Ishikawa (cell line): ENCODE measurements around the gene PCNX3.
A peak's percentile ranks its signal among the peaks of the same experiment; 100 is the strongest.

Experiments used
- CEBPB ChIP-seq: IDR thresholded peaks from 2 replicates; pipeline ENCODE4 v1.6.1; 2012
- CREB1 ChIP-seq: IDR thresholded peaks from 2 replicates; pipeline ENCODE4 v1.6.1; 2012; ENCODE audit warnings: low read depth
- EGR1 ChIP-seq: IDR thresholded peaks from 2 replicates; pipeline ENCODE4 v1.6.1; 2012
- EP300 ChIP-seq: IDR thresholded peaks from 2 replicates; pipeline ENCODE4 v1.6.1; 2012; ENCODE audit warnings: borderline replicate concordance
- FOXM1 ChIP-seq: IDR thresholded peaks from 2 replicates; pipeline ENCODE4 v1.6.1; 2012; ENCODE audit warnings: low read depth, borderline replicate concordance
- NFIC ChIP-seq: IDR thresholded peaks from 2 replicates; pipeline ENCODE4 v1.6.1; 2012
- RAD21 ChIP-seq: IDR thresholded peaks from 2 replicates; pipeline ENCODE4 v1.6.1; 2012; ENCODE audit warnings: low read depth
- TAF1 ChIP-seq: IDR thresholded peaks from 2 replicates; pipeline ENCODE4 v1.6.1; 2012; ENCODE audit warnings: low read depth, mild to moderate bottlenecking
- TCF12 ChIP-seq: IDR thresholded peaks from 2 replicates; pipeline ENCODE4 v1.6.1; 2012; ENCODE audit warnings: low read depth
- TEAD4 ChIP-seq: IDR thresholded peaks from 2 replicates; pipeline ENCODE4 v1.6.1; 2012
- YY1 ChIP-seq: IDR thresholded peaks from 2 replicates; pipeline ENCODE4 v1.6.1; 2012; ENCODE audit warnings: low read depth
- ZBTB7A ChIP-seq: IDR thresholded peaks from 2 replicates; pipeline ENCODE4 v1.6.1; 2012; ENCODE audit warnings: low read depth
- TF ChIP-seq, protein P1 (sequence below): IDR thresholded peaks from 2 replicates; pipeline ENCODE4 v1.6.1; 2012; ENCODE audit warnings: low read depth, mild to moderate bottlenecking
- TF ChIP-seq, protein P2 (sequence below): IDR thresholded peaks from 2 replicates; pipeline ENCODE4 v1.6.1; 2012
- TF ChIP-seq, protein P3 (sequence below): IDR thresholded peaks from 2 replicates; pipeline ENCODE4 v1.6.1; 2012

PCNX3 gene

DNA sequence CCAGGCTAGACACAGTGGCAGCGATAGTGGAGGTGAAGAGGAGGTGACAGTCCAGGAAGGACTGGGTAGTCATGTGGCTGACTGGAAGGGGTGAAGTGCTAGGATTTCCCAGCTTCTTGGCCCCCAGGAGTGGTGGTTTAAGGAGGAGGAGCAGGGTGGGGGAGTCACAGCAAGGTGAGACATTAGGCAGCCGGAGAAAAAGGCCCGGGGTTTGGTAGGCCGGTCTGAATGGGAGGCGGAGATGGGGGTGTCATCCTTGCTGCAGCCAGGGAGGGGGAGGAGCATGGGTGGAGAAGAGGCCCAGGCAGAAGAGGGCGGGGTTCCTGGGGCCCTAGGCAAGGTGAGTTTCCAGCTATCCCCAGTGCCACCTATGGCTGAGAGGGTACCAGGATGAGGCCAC lies 28.4 kb downstream of the PCNX3 start:
- TF ChIP-seq CEBPB: no peak
- TF ChIP-seq YY1: no peak
- TF ChIP-seq, protein P1, sequence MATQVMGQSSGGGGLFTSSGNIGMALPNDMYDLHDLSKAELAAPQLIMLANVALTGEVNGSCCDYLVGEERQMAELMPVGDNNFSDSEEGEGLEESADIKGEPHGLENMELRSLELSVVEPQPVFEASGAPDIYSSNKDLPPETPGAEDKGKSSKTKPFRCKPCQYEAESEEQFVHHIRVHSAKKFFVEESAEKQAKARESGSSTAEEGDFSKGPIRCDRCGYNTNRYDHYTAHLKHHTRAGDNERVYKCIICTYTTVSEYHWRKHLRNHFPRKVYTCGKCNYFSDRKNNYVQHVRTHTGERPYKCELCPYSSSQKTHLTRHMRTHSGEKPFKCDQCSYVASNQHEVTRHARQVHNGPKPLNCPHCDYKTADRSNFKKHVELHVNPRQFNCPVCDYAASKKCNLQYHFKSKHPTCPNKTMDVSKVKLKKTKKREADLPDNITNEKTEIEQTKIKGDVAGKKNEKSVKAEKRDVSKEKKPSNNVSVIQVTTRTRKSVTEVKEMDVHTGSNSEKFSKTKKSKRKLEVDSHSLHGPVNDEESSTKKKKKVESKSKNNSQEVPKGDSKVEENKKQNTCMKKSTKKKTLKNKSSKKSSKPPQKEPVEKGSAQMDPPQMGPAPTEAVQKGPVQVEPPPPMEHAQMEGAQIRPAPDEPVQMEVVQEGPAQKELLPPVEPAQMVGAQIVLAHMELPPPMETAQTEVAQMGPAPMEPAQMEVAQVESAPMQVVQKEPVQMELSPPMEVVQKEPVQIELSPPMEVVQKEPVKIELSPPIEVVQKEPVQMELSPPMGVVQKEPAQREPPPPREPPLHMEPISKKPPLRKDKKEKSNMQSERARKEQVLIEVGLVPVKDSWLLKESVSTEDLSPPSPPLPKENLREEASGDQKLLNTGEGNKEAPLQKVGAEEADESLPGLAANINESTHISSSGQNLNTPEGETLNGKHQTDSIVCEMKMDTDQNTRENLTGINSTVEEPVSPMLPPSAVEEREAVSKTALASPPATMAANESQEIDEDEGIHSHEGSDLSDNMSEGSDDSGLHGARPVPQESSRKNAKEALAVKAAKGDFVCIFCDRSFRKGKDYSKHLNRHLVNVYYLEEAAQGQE: no peak
- TF ChIP-seq, protein P2, sequence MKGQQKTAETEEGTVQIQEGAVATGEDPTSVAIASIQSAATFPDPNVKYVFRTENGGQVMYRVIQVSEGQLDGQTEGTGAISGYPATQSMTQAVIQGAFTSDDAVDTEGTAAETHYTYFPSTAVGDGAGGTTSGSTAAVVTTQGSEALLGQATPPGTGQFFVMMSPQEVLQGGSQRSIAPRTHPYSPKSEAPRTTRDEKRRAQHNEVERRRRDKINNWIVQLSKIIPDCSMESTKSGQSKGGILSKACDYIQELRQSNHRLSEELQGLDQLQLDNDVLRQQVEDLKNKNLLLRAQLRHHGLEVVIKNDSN: no peak
- no peak for TF ChIP-seq NFIC
- no peak for TF ChIP-seq CREB1
- TF ChIP-seq TAF1: no peak
- no peak for TF ChIP-seq FOXM1
- TF ChIP-seq TEAD4: no peak
- TF ChIP-seq TCF12: no peak
- no peak for TF ChIP-seq EP300
- TF ChIP-seq RAD21: no peak
- TF ChIP-seq EGR1: no peak
- TF ChIP-seq ZBTB7A: no peak
- TF ChIP-seq, protein P3, sequence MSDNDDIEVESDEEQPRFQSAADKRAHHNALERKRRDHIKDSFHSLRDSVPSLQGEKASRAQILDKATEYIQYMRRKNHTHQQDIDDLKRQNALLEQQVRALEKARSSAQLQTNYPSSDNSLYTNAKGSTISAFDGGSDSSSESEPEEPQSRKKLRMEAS: no peak

DNA sequence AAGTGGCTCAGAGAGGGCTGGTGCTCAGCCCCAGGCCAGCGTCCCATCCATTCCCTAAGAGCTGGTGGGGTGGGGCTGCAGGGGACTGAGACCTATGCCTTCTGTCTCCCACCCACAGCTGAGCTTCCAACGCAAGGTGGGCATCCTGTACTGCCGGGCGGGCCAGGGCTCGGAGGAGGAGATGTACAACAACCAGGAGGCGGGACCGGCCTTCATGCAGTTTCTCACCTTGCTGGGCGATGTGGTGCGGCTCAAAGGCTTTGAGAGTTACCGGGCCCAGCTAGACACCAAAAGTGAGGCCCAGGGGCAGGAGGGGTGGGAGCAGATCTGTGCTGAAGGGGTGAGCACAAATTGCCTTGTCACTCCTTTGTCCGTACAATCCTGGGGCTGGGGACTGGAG lies 29.3 kb downstream of the PCNX3 start:
- TF ChIP-seq TAF1 (no peak), FOXM1 (no peak), TCF12 (no peak), NFIC (no peak), TEAD4 (no peak), RAD21 (no peak), EGR1 (no peak), CEBPB (no peak), CREB1 (no peak), YY1 (no peak)
- TF ChIP-seq, protein P3: no peak
- TF ChIP-seq, protein P1: no peak

DNA sequence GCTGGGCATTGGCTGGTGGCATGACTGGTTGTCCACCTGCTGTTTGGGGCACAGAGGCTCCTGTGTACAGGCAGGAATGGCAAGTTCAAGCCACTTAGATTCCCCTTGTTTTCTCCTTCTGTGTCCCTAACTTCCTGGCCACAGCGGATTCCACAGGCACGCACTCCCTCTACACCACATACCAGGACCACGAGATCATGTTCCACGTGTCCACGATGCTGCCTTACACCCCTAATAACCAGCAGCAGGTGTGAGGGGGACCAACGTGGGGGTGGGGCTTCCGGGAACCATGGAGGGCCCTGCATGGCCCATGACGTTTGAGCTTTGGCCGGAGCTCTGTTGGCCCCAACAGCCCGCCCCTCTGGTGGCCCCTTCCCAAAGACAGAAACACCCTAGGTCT lies 30.1 kb downstream of the PCNX3 start:
- TF ChIP-seq TEAD4: peak; percentile 54
- TF ChIP-seq, protein P2: no peak
- TF ChIP-seq TCF12: no peak

DNA sequence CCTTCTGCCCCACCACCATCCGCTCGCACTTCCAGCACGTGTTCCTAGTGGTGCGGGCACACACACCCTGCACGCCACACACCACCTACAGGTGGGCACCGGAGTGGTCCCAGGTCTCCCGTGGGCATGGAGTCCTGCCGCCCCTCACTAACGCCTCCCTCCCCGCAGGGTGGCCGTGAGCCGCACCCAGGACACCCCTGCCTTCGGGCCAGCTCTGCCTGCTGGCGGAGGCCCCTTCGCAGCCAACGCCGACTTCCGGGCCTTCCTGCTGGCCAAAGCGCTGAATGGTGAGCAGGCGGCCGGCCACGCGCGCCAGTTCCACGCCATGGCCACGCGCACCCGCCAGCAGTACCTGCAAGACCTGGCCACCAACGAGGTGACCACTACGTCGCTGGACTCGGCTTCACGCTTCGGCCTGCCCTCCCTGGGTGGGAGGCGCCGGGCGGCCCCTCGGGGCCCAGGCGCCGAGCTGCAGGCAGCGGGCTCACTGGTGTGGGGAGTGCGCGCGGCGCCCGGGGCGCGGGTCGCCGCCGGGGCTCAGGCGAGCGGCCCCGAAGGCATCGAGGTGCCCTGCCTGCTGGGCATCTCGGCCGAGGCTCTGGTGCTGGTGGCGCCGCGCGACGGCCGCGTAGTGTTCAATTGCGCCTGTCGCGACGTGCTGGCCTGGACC lies 30.8 kb downstream of the PCNX3 start:
- TF ChIP-seq EGR1 (no peak), RAD21 (no peak), CREB1 (no peak), EP300 (no peak), ZBTB7A (no peak), TAF1 (no peak), TCF12 (no peak), FOXM1 (no peak), TEAD4 (no peak)
- TF ChIP-seq, protein P2: no peak

DNA sequence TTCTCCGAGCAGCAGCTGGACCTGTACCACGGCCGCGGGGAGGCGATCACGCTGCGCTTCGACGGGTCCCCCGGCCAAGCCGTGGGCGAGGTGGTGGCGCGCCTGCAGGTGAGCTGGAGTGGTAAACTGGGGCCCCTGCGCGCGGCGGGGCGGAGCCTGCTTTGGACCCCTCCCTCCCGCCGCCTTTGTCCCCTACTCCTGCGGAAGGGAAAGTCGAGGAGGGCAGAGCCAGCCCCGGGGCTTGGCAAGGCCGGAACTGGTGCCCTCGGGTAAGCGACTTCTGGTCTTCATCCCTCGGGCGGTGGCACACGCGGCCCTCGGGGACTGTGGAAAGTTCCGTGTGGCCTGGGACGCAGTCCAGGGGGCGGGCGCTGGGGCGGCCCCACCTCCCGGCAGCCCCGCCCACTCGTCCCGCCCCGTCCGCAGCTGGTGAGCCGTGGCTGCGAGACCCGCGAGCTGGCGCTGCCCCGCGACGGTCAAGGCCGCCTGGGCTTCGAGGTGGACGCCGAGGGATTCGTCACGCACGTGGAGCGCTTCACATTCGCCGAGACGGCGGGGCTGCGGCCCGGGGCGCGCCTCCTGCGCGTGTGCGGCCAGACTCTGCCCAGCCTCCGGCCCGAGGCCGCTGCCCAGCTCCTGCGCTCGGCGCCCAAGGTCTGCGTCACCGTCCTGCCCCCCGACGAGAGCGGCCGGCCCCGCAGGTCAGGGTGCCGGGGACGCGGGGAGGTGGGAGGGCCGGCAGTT lies 31.6 kb downstream of the PCNX3 start:
- TF ChIP-seq, protein P2: no peak
- TF ChIP-seq CREB1 (no peak), FOXM1 (no peak), EGR1 (no peak), TAF1 (peak; percentile 39; the same call in 1 of the 2 replicates), ZBTB7A (no peak), EP300 (no peak), NFIC (no peak), YY1 (no peak), RAD21 (no peak)
- TF ChIP-seq, protein P1: no peak
- TF ChIP-seq, protein P3: peak; percentile 87; the same call in 1 of the 2 replicates
